Neural progenitor cell (in vitro differentiated cells): ENCODE results near the gene AP4E1. TPM values are rescaled to one million over a fixed set of nuclear protein-coding genes. Genes with fewer than 3 reads are reported as not detected.

Experiments used
- DNase-seq: peaks from one replicate; pipeline ENCODE4 v3.0.0-alpha.2; 2016; ENCODE audit warnings: low spot score
- H2AFZ ChIP-seq: fragments of 200-600 bp; sonication (generic); replicated peaks from 2 replicates; pipeline ENCODE4 v1.6.1; 2016; ENCODE audit warnings: antibody characterized with exemption
- H3F3A ChIP-seq: fragments of 200-600 bp; sonication (generic); 2 replicates; pipeline ENCODE4 v1.6.1; 2016; ENCODE audit warnings: antibody characterized with exemption, low read depth
- H3K27ac ChIP-seq: fragments of 200-600 bp; sonication (generic); 2 replicates; pipeline ENCODE4 v1.5.1; 2016; ENCODE audit warnings: mild to moderate bottlenecking
- H3K27me3 ChIP-seq: fragments of 200-600 bp; sonication (generic); 2 replicates; pipeline ENCODE4 v1.6.1; 2016; ENCODE audit warnings: mild to moderate bottlenecking, moderate library complexity
- H3K36me3 ChIP-seq: fragments of 200-600 bp; sonication (generic); 2 replicates; pipeline ENCODE4 v1.5.1; 2016
- H3K4me1 ChIP-seq: fragments of 200-600 bp; sonication (generic); 2 replicates; pipeline ENCODE4 v1.6.1; 2016; ENCODE audit warnings: mixed run types
- H3K4me2 ChIP-seq: fragments of 200-600 bp; sonication (generic); 2 replicates; pipeline ENCODE4 v1.6.1; 2016
- H3K4me3 ChIP-seq: fragments of 200-600 bp; sonication (generic); 2 replicates; pipeline ENCODE4 v1.5.1; 2016
- H3K79me2 ChIP-seq: fragments of 200-600 bp; sonication (generic); 2 replicates; pipeline ENCODE4 v1.6.1; 2016; ENCODE audit warnings: low read depth
- H3K9ac ChIP-seq: fragments of 200-600 bp; sonication (generic); 2 replicates; pipeline ENCODE4 v1.6.1; 2016
- H3K9me3 ChIP-seq: fragments of 200-600 bp; sonication (generic); 2 replicates; pipeline ENCODE4 v1.5.1; 2016; ENCODE audit warnings: low read depth
- H4K20me1 ChIP-seq: fragments of 200-600 bp; sonication (generic); 2 replicates; pipeline ENCODE4 v1.6.1; 2016; ENCODE audit warnings: low read depth
- H3K27ac Mint-ChIP-seq: 3 replicates; pipeline ENCODE4 v1.8.0; 2021; ENCODE audit warnings: mixed read lengths
- H3K27me3 Mint-ChIP-seq: 2 replicates; pipeline ENCODE4 v1.8.0; 2022; ENCODE audit warnings: low read depth, mild to moderate bottlenecking, inconsistent platforms, moderate library complexity, mixed read lengths; ENCODE audit not compliant: insufficient read depth
- H3K36me3 Mint-ChIP-seq: 3 replicates; pipeline ENCODE4 v1.8.0; 2021; ENCODE audit warnings: mixed read lengths
- H3K4me1 Mint-ChIP-seq: 3 replicates; pipeline ENCODE4 v1.8.0; 2021; ENCODE audit warnings: mixed read lengths
- H3K4me3 Mint-ChIP-seq: 3 replicates; pipeline ENCODE4 v1.8.0; 2021; ENCODE audit warnings: mild to moderate bottlenecking, moderate library complexity, mixed read lengths
- H3K9me3 Mint-ChIP-seq: 3 replicates; pipeline ENCODE4 v1.8.0; 2020; ENCODE audit warnings: mixed read lengths
- EZH2 ChIP-seq: fragments of 200-600 bp; sonication (generic); IDR thresholded peaks from 2 replicates; pipeline ENCODE4 v1.6.1; 2017; ENCODE audit warnings: antibody characterized with exemption, mild to moderate bottlenecking, moderate library complexity
- EZH2phosphoT487 ChIP-seq: fragments of 200-600 bp; sonication (generic); IDR thresholded peaks from 2 replicates; pipeline ENCODE4 v1.6.1; 2017; ENCODE audit warnings: antibody characterized with exemption
- total RNA-seq: library from RNA; depleted of rRNA; stranded (reverse); fragments of >200 nt; gene quantifications from 2 replicates; pipeline ENCODE4 v1.2.3, GENCODE V29; 2015; ENCODE audit warnings: low replicate concordance
- TF ChIP-seq, protein P1 (sequence below): fragments of 200-600 bp; sonication (generic); IDR thresholded peaks from 2 replicates; pipeline ENCODE4 v1.5.1; 2017; ENCODE audit warnings: antibody characterized with exemption, mild to moderate bottlenecking

Gene AP4E1
- total RNA-seq, 1 donor from 2014 or later, result 14.0 TPM

GRCh38 chr15:51051776-51052175 lies 143.3 kb downstream of the AP4E1 start:
- Histone ChIP-seq H3K4me3 (no peak overlapping the region), H3K9me3 (no peaks in the 10 kb centered on the region), H4K20me1 (no peaks in the 10 kb centered on the region), H3K36me3 (no peaks in the 10 kb centered on the region), H3F3A (no peaks in the 10 kb centered on the region), H3K27ac (no peak overlapping the region), H3K4me2 (no peak overlapping the region), H2AFZ (no peak overlapping the region), H3K27me3 (no peaks in the 10 kb centered on the region), H3K9ac (no peak overlapping the region), H3K4me1 (peaks cover 9% of the 10 kb centered on the region), H3K79me2 (no peaks in the 10 kb centered on the region)
- peaks cover 16% of the 10 kb centered on the region for H3K4me1 Mint-ChIP-seq
- H3K9me3 Mint-ChIP-seq, result no peaks in the 10 kb centered on the region
- H3K36me3 Mint-ChIP-seq, result no peaks in the 10 kb centered on the region
- peaks cover 7% of the 10 kb centered on the region for H3K27me3 Mint-ChIP-seq
- no peak for TF ChIP-seq EZH2phosphoT487
- TF ChIP-seq EZH2, result no peak
- TF ChIP-seq, protein P1, sequence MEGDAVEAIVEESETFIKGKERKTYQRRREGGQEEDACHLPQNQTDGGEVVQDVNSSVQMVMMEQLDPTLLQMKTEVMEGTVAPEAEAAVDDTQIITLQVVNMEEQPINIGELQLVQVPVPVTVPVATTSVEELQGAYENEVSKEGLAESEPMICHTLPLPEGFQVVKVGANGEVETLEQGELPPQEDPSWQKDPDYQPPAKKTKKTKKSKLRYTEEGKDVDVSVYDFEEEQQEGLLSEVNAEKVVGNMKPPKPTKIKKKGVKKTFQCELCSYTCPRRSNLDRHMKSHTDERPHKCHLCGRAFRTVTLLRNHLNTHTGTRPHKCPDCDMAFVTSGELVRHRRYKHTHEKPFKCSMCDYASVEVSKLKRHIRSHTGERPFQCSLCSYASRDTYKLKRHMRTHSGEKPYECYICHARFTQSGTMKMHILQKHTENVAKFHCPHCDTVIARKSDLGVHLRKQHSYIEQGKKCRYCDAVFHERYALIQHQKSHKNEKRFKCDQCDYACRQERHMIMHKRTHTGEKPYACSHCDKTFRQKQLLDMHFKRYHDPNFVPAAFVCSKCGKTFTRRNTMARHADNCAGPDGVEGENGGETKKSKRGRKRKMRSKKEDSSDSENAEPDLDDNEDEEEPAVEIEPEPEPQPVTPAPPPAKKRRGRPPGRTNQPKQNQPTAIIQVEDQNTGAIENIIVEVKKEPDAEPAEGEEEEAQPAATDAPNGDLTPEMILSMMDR, result no peak
- H3K4me3 Mint-ChIP-seq, result no peak overlapping the region
- H3K27ac Mint-ChIP-seq, result no peak overlapping the region
- no peak for DNase-seq

DNA sequence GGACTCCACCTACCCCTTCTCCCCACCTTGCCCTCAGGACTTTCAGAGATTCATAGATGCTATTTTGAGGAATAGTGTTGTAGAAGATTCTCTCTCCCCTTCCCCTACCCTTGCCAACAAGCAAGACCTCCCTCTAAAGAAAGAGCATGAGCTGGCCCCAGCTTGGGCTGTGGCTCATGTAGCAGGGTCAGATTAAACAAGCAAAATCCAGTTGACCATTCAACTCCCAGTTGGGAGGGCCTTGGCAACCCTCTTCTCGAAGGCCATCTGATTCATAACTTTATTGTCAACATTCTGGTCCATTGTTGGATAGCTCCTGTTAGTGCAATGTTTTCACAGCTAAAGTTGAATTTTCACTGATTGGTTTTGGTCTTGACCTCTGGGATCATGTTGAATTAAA lies 145.1 kb downstream of the AP4E1 start:
- H3K27ac Mint-ChIP-seq, result peak overlapping the region; percentile 35

DNA sequence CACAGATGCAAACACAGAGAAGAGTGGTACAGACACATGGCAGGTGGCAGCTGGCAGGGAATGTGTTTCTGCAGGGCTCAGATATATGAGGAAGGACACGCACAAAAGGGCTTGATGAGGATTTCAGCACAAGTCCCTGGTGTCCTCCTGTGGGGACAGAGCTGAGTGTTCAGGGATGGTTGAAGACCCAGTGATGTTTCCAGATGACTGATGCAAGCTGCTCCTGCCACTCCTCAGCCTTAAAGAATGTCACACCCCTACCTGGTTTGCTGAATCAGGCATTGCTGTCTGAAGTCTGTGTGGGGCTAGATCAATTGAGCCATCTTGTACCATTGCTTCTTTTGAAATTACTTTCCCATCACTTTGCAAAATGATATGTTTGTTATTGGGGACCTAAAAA lies 146.1 kb downstream of the AP4E1 start:
- Histone ChIP-seq H3K9ac (no peak overlapping the region), H3K27me3 (no peaks in the 10 kb centered on the region), H3K79me2 (no peaks in the 10 kb centered on the region), H3K4me3 (no peak overlapping the region), H3K9me3 (no peaks in the 10 kb centered on the region), H3K27ac (no peak overlapping the region), H3K36me3 (no peaks in the 10 kb centered on the region), H2AFZ (no peak overlapping the region), H3K4me2 (no peak overlapping the region), H3K4me1 (peaks cover 4% of the 10 kb centered on the region), H4K20me1 (no peaks in the 10 kb centered on the region), H3F3A (no peaks in the 10 kb centered on the region)
- Mint-ChIP-seq H3K4me1 (peaks cover 10% of the 10 kb centered on the region), H3K27ac (no peak overlapping the region), H3K36me3 (no peaks in the 10 kb centered on the region), H3K9me3 (no peaks in the 10 kb centered on the region), H3K4me3 (no peak overlapping the region), H3K27me3 (peaks cover 7% of the 10 kb centered on the region)
- TF ChIP-seq EZH2 (no peak), EZH2phosphoT487 (no peak)
- TF ChIP-seq, protein P1, result no peak
- DNase-seq, result no peak

More for the DNA sequence above, 145.1 kb downstream of the AP4E1 start:
- Histone ChIP-seq H3K9me3 (no peaks in the 10 kb centered on the region), H3K27ac (no peak overlapping the region), H4K20me1 (no peaks in the 10 kb centered on the region), H3K4me3 (no peak overlapping the region), H3K4me1 (peaks cover 4% of the 10 kb centered on the region), H3K36me3 (no peaks in the 10 kb centered on the region), H2AFZ (no peak overlapping the region), H3F3A (no peaks in the 10 kb centered on the region), H3K4me2 (no peak overlapping the region), H3K9ac (no peak overlapping the region), H3K79me2 (no peaks in the 10 kb centered on the region), H3K27me3 (no peaks in the 10 kb centered on the region)
- Mint-ChIP-seq H3K9me3 (no peaks in the 10 kb centered on the region), H3K36me3 (no peaks in the 10 kb centered on the region), H3K27me3 (peaks cover 7% of the 10 kb centered on the region), H3K4me1 (peaks cover 13% of the 10 kb centered on the region), H3K4me3 (no peak overlapping the region)
- no peak for DNase-seq
- TF ChIP-seq EZH2 (no peak), EZH2phosphoT487 (no peak)
- TF ChIP-seq, protein P1, result no peak

Other genes with a start within 250 kb of the AP4E1 start
- 37.9 and 62.3 TPM in 2 replicates for gene TRPM7, start 221.9 kb upstream of the AP4E1 start, total RNA-seq
- 27.3 and 29.5 TPM in 2 replicates for gene SPPL2A, start 143.0 kb upstream of the AP4E1 start, total RNA-seq
- not detected in 2 replicates for gene TNFAIP8L3, start 186.2 kb downstream of the AP4E1 start, total RNA-seq